B cell (primary cell): ENCODE measurements around the gene NRM. TPM values are rescaled to one million over a fixed set of nuclear protein-coding genes. Genes with fewer than 3 reads are reported as not detected.

Experiments used
- ATAC-seq: fragments of 200-7000 bp; cut with Tn5 transposase; one replicate; pipeline ENCODE4 v1.10.0; 2021; ENCODE audit warnings: low read depth, mild to moderate bottlenecking, moderate number of reproducible peaks, moderate library complexity
- CTCF ChIA-PET: fragments of 350-600 bp; sonication (Branson Sonifier 250); formaldehyde crosslinking; loops from one replicate; lab custom pipeline; 2021; ENCODE audit warnings: antibody characterized with exemption, inconsistent platforms; lab: Charles Lee
- POLR2A ChIA-PET: fragments of 350-600 bp; sonication (Branson Sonifier 250); formaldehyde crosslinking; loops from one replicate; lab custom pipeline; 2021; ENCODE audit warnings: antibody characterized with exemption; lab: Charles Lee
- DNase-seq: peaks from one replicate; pipeline ENCODE4 v3.0.0; 2013
- H2AFZ ChIP-seq: 2 replicates; pipeline ENCODE4 v1.6.1; 2012; ENCODE audit warnings: mild to moderate bottlenecking, low read depth, low read length; ENCODE audit not compliant: insufficient read depth, poor library complexity, severe bottlenecking
- H3K27ac ChIP-seq, 2 donors: 1 replicate in 1 of 2; 2 replicates in 1 of 2; pipeline ENCODE4 v1.5.1; 2012 to 2013; ENCODE audit warnings: low read length in 2 of 2, mild to moderate bottlenecking in 2 of 2, moderate library complexity in 1 of 2
- H3K27me3 ChIP-seq, 4 experiments: fragments of 200-600 bp in 1 of 4; sonication (generic) in 1 of 4; replicated peaks in 1 of 4; 1 replicate in 2 of 4; 2 replicates in 2 of 4; pipeline versions ENCODE4 v1.6.1 to v1.7.0; 2013 to 2016; ENCODE audit warnings: low read length in 3 of 4, mild to moderate bottlenecking in 2 of 4, mixed read lengths in 1 of 4, moderate library complexity in 1 of 4; ENCODE audit not compliant: insufficient read depth in 4 of 4, control insufficient read depth in 3 of 4; ENCODE audit errors: control extremely low read depth in 1 of 4
- H3K36me3 ChIP-seq, 2 experiments: replicated peaks in 1 of 2; 1 replicate in 1 of 2; 2 replicates in 1 of 2; pipeline versions ENCODE4 v1.6.1 to v1.7.1; 2013; ENCODE audit warnings: low read length in 1 of 2; ENCODE audit not compliant: insufficient read depth in 2 of 2, control insufficient read depth in 1 of 2; ENCODE audit errors: control extremely low read depth in 1 of 2, extremely low read depth in 1 of 2
- H3K4me1 ChIP-seq, 2 donors: fragments of 200-600 bp in 1 of 2; sonication (generic) in 1 of 2; 1 replicate in 1 of 2; 2 replicates in 1 of 2; pipeline versions ENCODE4 v1.5.1 to v1.6.1; 2013 to 2017; ENCODE audit warnings: low read length in 2 of 2; ENCODE audit not compliant: control insufficient read depth in 2 of 2, insufficient read depth in 2 of 2
- H3K4me2 ChIP-seq: replicated peaks from 2 replicates; pipeline ENCODE3; 2012; ENCODE audit warnings: mild to moderate bottlenecking, low read depth, low read length; ENCODE audit not compliant: poor library complexity, severe bottlenecking
- H3K4me3 ChIP-seq, 5 experiments: fragments of 200-600 bp in 1 of 5; sonication (generic) in 1 of 5; 1 replicate in 3 of 5; 2 replicates in 2 of 5; pipeline versions ENCODE4 v1.5.1 to v1.7.0; 2011 to 2016; ENCODE audit warnings: low read length in 4 of 5, mild to moderate bottlenecking in 4 of 5, low read depth in 2 of 5, control low read depth in 1 of 5, moderate library complexity in 1 of 5; ENCODE audit not compliant: insufficient read depth in 1 of 5; ENCODE audit errors: control extremely low read depth in 1 of 5, extremely low read depth in 1 of 5
- H3K79me2 ChIP-seq: fragments of 200-600 bp; sonication (generic); one replicate; pipeline ENCODE4 v1.6.0; 2016; ENCODE audit warnings: low read length; ENCODE audit not compliant: control insufficient read depth, insufficient read depth
- H3K9ac ChIP-seq: fragments of 200-600 bp; sonication (generic); 2 replicates; pipeline ENCODE4 v1.6.1; 2017; ENCODE audit warnings: mild to moderate bottlenecking, low read length, moderate library complexity
- H3K9me3 ChIP-seq, 3 donors: one replicate each; pipeline versions ENCODE4 v1.6.1 to v1.7.1; 2013; ENCODE audit warnings: low read length in 2 of 3; ENCODE audit not compliant: control insufficient read depth in 2 of 3, insufficient read depth in 1 of 3; ENCODE audit errors: control extremely low read depth in 1 of 3
- H4K20me1 ChIP-seq: 2 replicates; pipeline ENCODE4 v1.6.0; 2012; ENCODE audit warnings: mild to moderate bottlenecking, low read length; ENCODE audit not compliant: insufficient read depth, control insufficient read depth, poor library complexity, severe bottlenecking
- H3K27ac Mint-ChIP-seq: one replicate; pipeline ENCODE4 v1.8.0; 2021; ENCODE audit warnings: mixed read lengths
- H3K27me3 Mint-ChIP-seq: one replicate; pipeline ENCODE4 v1.8.0; 2021; ENCODE audit warnings: mixed read lengths
- H3K4me1 Mint-ChIP-seq: one replicate; pipeline ENCODE4 v1.8.0; 2021; ENCODE audit warnings: mixed read lengths
- H3K4me3 Mint-ChIP-seq: one replicate; pipeline ENCODE4 v1.8.0; 2021; ENCODE audit warnings: mixed read lengths
- H3K9me3 Mint-ChIP-seq: one replicate; pipeline ENCODE4 v1.8.0; 2022; ENCODE audit warnings: mixed read lengths; ENCODE audit not compliant: insufficient read depth
- CTCF ChIP-seq: fragments of 200-600 bp; IDR thresholded peaks from one replicate; pipeline ENCODE4 v1.8.0; 2022; ENCODE audit warnings: antibody characterized with exemption, mild to moderate bottlenecking
- EZH2 ChIP-seq: IDR thresholded peaks from 2 replicates; pipeline ENCODE4 v1.6.1; 2012; ENCODE audit warnings: borderline replicate concordance, low read depth, mild to moderate bottlenecking, moderate library complexity, low read length; ENCODE audit not compliant: insufficient read depth, poor library complexity, severe bottlenecking
- WGBS: methylation state at CpG from one replicate; pipeline ENCODE4 v1.1.5; 2013; ENCODE audit warnings: missing lambda C conversion rate; ENCODE audit not compliant: insufficient coverage; 5-methylcytosine and 5-hydroxymethylcytosine counted together
- intact Hi-C: fragments of 100-400 bp; cut with micrococcal nuclease; formaldehyde crosslinking; loops from one replicate; pipeline ENCODE4 v1.10.0; 2022
- polyA plus RNA-seq: library from polyadenylated mRNA; depleted of rRNA; stranded (reverse); fragments of >200 nt; gene quantifications from 2 replicates; pipeline ENCODE4 v1.2.3, GENCODE V29; 2012
- total RNA-seq, 2 donors: library from RNA; stranded (reverse); fragments of 120-200 nt in 1 of 2; gene quantifications; 1 replicate in 1 of 2; 2 replicates in 1 of 2; pipeline versions ENCODE4 v1.2.3 to v1.2.4, GENCODE V29; 2013 to 2022

Gene NRM
- total and polyA plus RNA-seq, 2 donors (not counting 1 experiment from before 2014, with no cell fraction given) = 24.9 to 26.0 TPM

- H3K79me2 ChIP-seq = peaks cover 51% of the 10 kb centered on the region
- Mint-ChIP-seq H3K27ac (peak overlapping the region; percentile 26), H3K27me3 (no peaks in the 10 kb centered on the region)
Measured at GRCh38 chr6:30732237-30732943, 41.6 kb upstream of the NRM start.

More at GRCh38 chr6:30732237-30732943, 41.6 kb upstream of the NRM start:
- Histone ChIP-seq H2AFZ (no peak overlapping the region), H3K27ac (no peak overlapping the region), H3K4me2 (no peak overlapping the region), H3K4me1 (peaks cover 37 to 39% of the 10 kb centered on the region in 2 donors), H3K4me3 (no peak overlapping the region), H3K36me3 (peaks cover 3 to 25% of the 10 kb centered on the region in 2 experiments), H3K9me3 (no peaks in the 10 kb centered on the region), H3K27me3 (no peaks in the 10 kb centered on the region), H4K20me1 (peaks cover 7% of the 10 kb centered on the region), H3K9ac (no peak overlapping the region)
- WGBS = over 99% methylated on average over 11 of the region's 12 CpGs
- DNase-seq (no peak), ATAC-seq (no peak)
- ChIA-PET POLR2A (interaction anchor here (0.5 to 1.0 kb wide), 2 partner anchors 101 to 118 kb away, joined by 5 to 7 read pairs; no protein-coding TSS in a partner anchor), CTCF (interaction anchor here (0.8 to 22.5 kb wide), 13 partner anchors 9 to 279 kb away, joined by 3 to 963 read pairs (median 20); partner anchors contain the start of genes ATAT1, DHX16, FLOT1 and PPP1R18)
- Mint-ChIP-seq H3K9me3 (no peaks in the 10 kb centered on the region), H3K4me3 (no peak overlapping the region), H3K4me1 (peaks cover 36% of the 10 kb centered on the region)
- TF ChIP-seq EZH2 = no peak
- TF ChIP-seq CTCF = no peak
- intact Hi-C loops = no loop called here
